Osteoblast (primary cell): ENCODE measurements around the gene PTPN14. TPM values are rescaled to one million over a fixed set of nuclear protein-coding genes. Genes with fewer than 3 reads are reported as not detected.

Experiments used
- DNase-seq: peaks from one replicate; pipeline ENCODE4 v3.0.0; 2011; ENCODE audit warnings: low spot score, mixed read lengths; ENCODE audit not compliant: insufficient read length; ENCODE audit errors: missing footprints
- H2AFZ ChIP-seq: 2 replicates; pipeline ENCODE4 v1.6.0; 2011; ENCODE audit warnings: mild to moderate bottlenecking, low read length
- H3K27ac ChIP-seq: 2 replicates; pipeline ENCODE4 v1.5.1; 2011; ENCODE audit warnings: mild to moderate bottlenecking, low read depth, low read length, moderate library complexity
- H3K27me3 ChIP-seq: 2 replicates; pipeline ENCODE4 v1.6.0; 2012; ENCODE audit warnings: mild to moderate bottlenecking, control low read depth, inconsistent platforms, low read length, moderate library complexity; ENCODE audit not compliant: insufficient read depth
- H3K36me3 ChIP-seq: 2 replicates; pipeline ENCODE4 v1.5.1; 2011; ENCODE audit warnings: mild to moderate bottlenecking, low read length, control low read depth, moderate library complexity; ENCODE audit not compliant: insufficient read depth
- H3K4me1 ChIP-seq: 2 replicates; pipeline ENCODE4 v1.5.1; 2011; ENCODE audit warnings: mild to moderate bottlenecking, low read length, control low read depth, moderate library complexity; ENCODE audit not compliant: insufficient read depth
- H3K4me2 ChIP-seq: 2 replicates; pipeline ENCODE4 v1.6.0; 2011; ENCODE audit warnings: mild to moderate bottlenecking, low read length; ENCODE audit not compliant: insufficient read depth
- H3K4me3 ChIP-seq: fragments of 200-600 bp; sonication (generic); 3 replicates; pipeline ENCODE4 v1.5.1; 2012; ENCODE audit warnings: mild to moderate bottlenecking, low read length, inconsistent platforms; ENCODE audit not compliant: insufficient read depth
- H3K79me2 ChIP-seq: 2 replicates; pipeline ENCODE4 v1.6.0; 2012; ENCODE audit warnings: mild to moderate bottlenecking, low read length, control low read depth, inconsistent platforms; ENCODE audit not compliant: insufficient read depth
- H3K9me3 ChIP-seq: 2 replicates; pipeline ENCODE4 v1.5.1; 2011; ENCODE audit warnings: low read depth, low read length, control low read depth
- H4K20me1 ChIP-seq: 2 replicates; pipeline ENCODE4 v1.6.0; 2012; ENCODE audit warnings: mild to moderate bottlenecking, low read length, control low read depth; ENCODE audit not compliant: insufficient read depth
- total RNA-seq: library from RNA; depleted of rRNA; stranded (reverse); fragments of >200 nt; gene quantifications from 2 replicates; pipeline ENCODE4 v1.2.3, GENCODE V29; 2012
- TF ChIP-seq, protein P1 (sequence below): IDR thresholded peaks from 2 replicates; pipeline ENCODE4 v1.5.1; 2011; ENCODE audit warnings: mild to moderate bottlenecking, low read depth, low read length, moderate library complexity; ENCODE audit errors: extremely low read depth

PTPN14 gene
- total RNA-seq, 1 donor: 131 TPM

DNA sequence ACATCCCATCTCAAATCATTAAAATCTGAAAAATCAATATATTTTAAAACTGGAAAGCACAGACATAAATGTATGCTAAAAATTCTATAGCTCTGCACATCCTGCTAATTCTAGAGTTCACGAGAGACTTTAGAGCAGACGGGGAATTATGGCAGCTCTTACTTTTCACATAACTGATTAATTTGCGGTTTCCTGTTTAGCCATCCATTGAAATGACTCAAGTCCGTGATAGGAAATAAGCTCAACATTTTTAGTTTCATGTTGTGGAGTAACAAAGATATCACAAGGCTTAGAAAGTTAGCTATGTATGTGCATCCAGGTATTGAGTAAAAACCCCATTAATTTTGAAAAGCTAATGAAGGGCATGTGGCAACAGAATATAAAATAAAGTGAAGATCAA, 147.2 kb downstream of the PTPN14 start:
- H3K4me1 ChIP-seq: peaks cover 47% of the 10 kb centered on the region
- H3K36me3 ChIP-seq: peaks cover 62% of the 10 kb centered on the region
- H3K27ac ChIP-seq: peak overlapping the region; percentile 72
- peak overlapping the region; percentile 25 for H3K4me2 ChIP-seq
- TF ChIP-seq, protein P1, sequence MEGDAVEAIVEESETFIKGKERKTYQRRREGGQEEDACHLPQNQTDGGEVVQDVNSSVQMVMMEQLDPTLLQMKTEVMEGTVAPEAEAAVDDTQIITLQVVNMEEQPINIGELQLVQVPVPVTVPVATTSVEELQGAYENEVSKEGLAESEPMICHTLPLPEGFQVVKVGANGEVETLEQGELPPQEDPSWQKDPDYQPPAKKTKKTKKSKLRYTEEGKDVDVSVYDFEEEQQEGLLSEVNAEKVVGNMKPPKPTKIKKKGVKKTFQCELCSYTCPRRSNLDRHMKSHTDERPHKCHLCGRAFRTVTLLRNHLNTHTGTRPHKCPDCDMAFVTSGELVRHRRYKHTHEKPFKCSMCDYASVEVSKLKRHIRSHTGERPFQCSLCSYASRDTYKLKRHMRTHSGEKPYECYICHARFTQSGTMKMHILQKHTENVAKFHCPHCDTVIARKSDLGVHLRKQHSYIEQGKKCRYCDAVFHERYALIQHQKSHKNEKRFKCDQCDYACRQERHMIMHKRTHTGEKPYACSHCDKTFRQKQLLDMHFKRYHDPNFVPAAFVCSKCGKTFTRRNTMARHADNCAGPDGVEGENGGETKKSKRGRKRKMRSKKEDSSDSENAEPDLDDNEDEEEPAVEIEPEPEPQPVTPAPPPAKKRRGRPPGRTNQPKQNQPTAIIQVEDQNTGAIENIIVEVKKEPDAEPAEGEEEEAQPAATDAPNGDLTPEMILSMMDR: no peak
- H3K27me3 ChIP-seq: no peaks in the 10 kb centered on the region
- H3K4me3 ChIP-seq: no peak overlapping the region
- H2AFZ ChIP-seq: no peak overlapping the region
- DNase-seq: peak; percentile 72
- no peaks in the 10 kb centered on the region for H3K9me3 ChIP-seq
- no peaks in the 10 kb centered on the region for H4K20me1 ChIP-seq
- peaks cover 73% of the 10 kb centered on the region for H3K79me2 ChIP-seq

DNA sequence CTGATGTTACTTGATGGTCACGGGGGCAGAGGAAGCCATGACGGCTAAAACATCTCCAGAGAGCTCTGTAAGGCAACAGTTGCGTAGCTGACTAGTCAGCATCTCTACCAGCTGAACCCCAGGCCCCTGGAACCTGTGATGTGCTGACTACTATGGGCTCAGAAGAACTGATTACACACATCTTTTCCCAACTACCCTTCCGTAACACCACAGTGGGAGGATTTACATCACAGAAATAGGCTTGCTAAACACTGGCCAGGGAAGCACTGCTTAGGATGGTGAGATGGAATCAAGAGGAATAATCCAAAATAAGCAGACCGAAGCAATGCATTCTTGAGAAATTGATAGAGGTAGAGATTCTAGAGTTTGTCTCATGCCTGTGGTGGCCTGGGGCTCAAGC, 148.0 kb downstream of the PTPN14 start:
- H3K79me2 ChIP-seq: peaks cover 66% of the 10 kb centered on the region
- H3K27ac ChIP-seq: peak overlapping the region; percentile 72
- H3K4me3 ChIP-seq: no peak overlapping the region
- TF ChIP-seq, protein P1: no peak
- H3K4me2 ChIP-seq: no peak overlapping the region
- DNase-seq: no peak
- H3K27me3 ChIP-seq: no peaks in the 10 kb centered on the region
- H3K9me3 ChIP-seq: no peaks in the 10 kb centered on the region
- H3K4me1 ChIP-seq: peaks cover 47% of the 10 kb centered on the region
- peaks cover 62% of the 10 kb centered on the region for H3K36me3 ChIP-seq
- no peak overlapping the region for H2AFZ ChIP-seq
- H4K20me1 ChIP-seq: no peaks in the 10 kb centered on the region

DNA sequence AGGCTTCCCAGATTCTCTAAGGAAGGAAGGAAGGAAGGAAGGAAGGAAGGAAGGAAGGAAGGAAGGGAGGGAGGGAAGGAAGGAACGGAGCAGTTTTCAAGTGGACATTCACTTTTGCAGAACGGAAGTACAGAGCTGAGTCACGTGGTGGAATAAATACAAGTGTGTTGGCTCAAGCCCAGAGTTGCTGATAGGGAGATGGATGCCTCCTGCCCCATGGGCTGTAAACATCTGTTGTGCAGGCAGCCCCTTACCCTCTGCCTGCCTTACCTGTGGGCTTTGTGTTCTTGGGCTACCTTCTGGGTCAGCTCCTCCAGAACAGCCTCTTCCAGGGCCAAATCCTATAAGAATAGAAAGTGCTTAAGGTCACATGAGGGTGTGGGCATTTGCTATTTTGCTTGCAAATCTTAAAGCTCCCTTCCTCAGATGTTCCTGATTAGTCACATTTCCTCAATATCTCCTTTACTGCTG, 148.8 kb downstream of the PTPN14 start:
- DNase-seq: no peak
- Histone ChIP-seq H2AFZ (no peak overlapping the region), H3K4me2 (no peak overlapping the region)

DNA sequence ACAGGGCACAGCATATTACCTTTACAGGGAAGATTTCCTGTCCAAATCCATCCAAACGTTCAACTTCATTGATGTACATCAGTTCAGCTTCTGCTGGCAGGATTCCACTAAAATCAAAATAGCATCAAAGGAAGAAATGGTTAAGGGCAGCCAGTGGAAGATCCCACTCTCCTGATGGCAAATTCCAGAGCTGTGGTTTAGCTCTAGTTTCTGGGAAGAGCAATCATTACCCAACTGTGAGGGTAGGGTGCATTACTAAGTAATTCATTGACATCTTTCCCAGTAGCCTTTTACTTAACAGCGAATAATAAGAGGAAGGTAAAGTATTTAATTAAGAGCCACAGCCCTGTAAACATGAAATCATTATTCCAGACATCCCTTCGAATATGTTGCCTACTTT, 149.7 kb downstream of the PTPN14 start:
- Histone ChIP-seq H2AFZ (no peak overlapping the region), H3K27me3 (no peaks in the 10 kb centered on the region), H3K79me2 (peaks cover 67% of the 10 kb centered on the region), H3K9me3 (no peaks in the 10 kb centered on the region), H3K4me3 (no peak overlapping the region), H3K4me1 (peaks cover 52% of the 10 kb centered on the region), H3K36me3 (peaks cover 73% of the 10 kb centered on the region), H3K4me2 (no peak overlapping the region), H3K27ac (peak overlapping the region; percentile 49), H4K20me1 (no peaks in the 10 kb centered on the region)
- DNase-seq: no peak
- TF ChIP-seq, protein P1: no peak

More for the DNA sequence above, 148.8 kb downstream of the PTPN14 start:
- H3K4me3 ChIP-seq: no peak overlapping the region
- peaks cover 45% of the 10 kb centered on the region for H3K4me1 ChIP-seq
- TF ChIP-seq, protein P1: no peak
- H3K9me3 ChIP-seq: no peaks in the 10 kb centered on the region
- no peaks in the 10 kb centered on the region for H3K27me3 ChIP-seq
- H3K36me3 ChIP-seq: peaks cover 67% of the 10 kb centered on the region
- H4K20me1 ChIP-seq: no peaks in the 10 kb centered on the region
- H3K79me2 ChIP-seq: peaks cover 66% of the 10 kb centered on the region
- peak overlapping the region; percentile 72 for H3K27ac ChIP-seq
